Esophagus muscularis mucosa (tissue), 4 donors: ENCODE measurements around the gene GJA1. TPM values are rescaled to one million over a fixed set of nuclear protein-coding genes. Genes with fewer than 3 reads are reported as not detected.
"Not testable (repeated sequence)": the region's sequence is repeated elsewhere in the genome, so short reads cannot be mapped to it uniquely, and the experiment has no call there.

Experiments
- DNase-seq: peaks from one replicate; pipeline ENCODE4 v3.0.0-alpha.2; 2017; ENCODE audit errors: extremely low spot score
- H3K27ac ChIP-seq, 4 donors: fragments of 200-600 bp; sonication (generic); replicated peaks in 1 of 4; 1 replicate in 3 of 4; 2 replicates in 1 of 4; pipeline ENCODE4 v1.5.1; 2016 to 2019; ENCODE audit warnings: mild to moderate bottlenecking in 1 of 4
- H3K27me3 ChIP-seq, 4 donors: fragments of 200-600 bp; sonication (generic); one replicate each; pipeline versions ENCODE4 v1.5.1 to v1.6.0; 2016 to 2019
- H3K36me3 ChIP-seq, 4 donors: fragments of 200-600 bp; sonication (generic); one replicate each; pipeline ENCODE4 v1.5.1; 2016 to 2019
- H3K4me1 ChIP-seq, 4 donors: fragments of 200-600 bp; sonication (generic); one replicate each; pipeline ENCODE4 v1.5.1; 2016 to 2019
- H3K4me3 ChIP-seq, 4 donors: fragments of 200-600 bp; sonication (generic); 1 replicate in 2 of 4; 2 replicates in 2 of 4; pipeline ENCODE4 v1.5.1; 2016 to 2019; ENCODE audit warnings: mild to moderate bottlenecking in 4 of 4, moderate library complexity in 1 of 4
- H3K9me3 ChIP-seq, 4 donors: fragments of 200-600 bp; sonication (generic); 1 replicate in 3 of 4; 2 replicates in 1 of 4; pipeline ENCODE4 v1.5.1; 2016 to 2019
- EP300 ChIP-seq: sonication (generic); formaldehyde crosslinking; IDR thresholded peaks from one replicate; pipeline ENCODE4 v1.6.1; 2017; ENCODE audit warnings: antibody characterized with exemption
- POLR2A ChIP-seq: fragments of 450-650 bp; IDR thresholded peaks from one replicate; pipeline ENCODE4 v1.6.1; 2017; ENCODE audit warnings: antibody characterized with exemption, moderate library complexity, mild to moderate bottlenecking, low read depth
- POLR2AphosphoS5 ChIP-seq, 2 donors: sonication (generic); formaldehyde crosslinking; IDR thresholded peaks; one replicate each; pipeline ENCODE4 v1.6.1; 2017; ENCODE audit warnings: antibody characterized with exemption in 2 of 2
- WGBS: methylation state at CpG from one replicate; pipeline ENCODE4 v1.1.5; 2018; 5-methylcytosine and 5-hydroxymethylcytosine counted together
- intact Hi-C: fragments of 100-400 bp; cut with DNase I; formaldehyde crosslinking; loops from one replicate; pipeline ENCODE4 v1.15.1; 2023
- total RNA-seq, 4 donors: library from RNA; depleted of rRNA; stranded (reverse); fragments of >200 nt; gene quantifications; one replicate each; pipeline versions ENCODE4 v1.1.0 to v1.2.1, GENCODE V29; 2016
- TF ChIP-seq, protein P1 (sequence below), 3 experiments: fragments of 200-600 bp in 2 of 3; fragments of 450-650 bp in 1 of 3; sonication (generic) in 2 of 3; IDR thresholded peaks; one replicate each; pipeline ENCODE4 v1.5.1; 2017 to 2019; ENCODE audit warnings: antibody characterized with exemption in 3 of 3, mild to moderate bottlenecking in 2 of 3, moderate library complexity in 1 of 3

GJA1 gene
- total RNA-seq, 4 donors from 2014 or later, result 240 to 502 (median 375) TPM

DNA sequence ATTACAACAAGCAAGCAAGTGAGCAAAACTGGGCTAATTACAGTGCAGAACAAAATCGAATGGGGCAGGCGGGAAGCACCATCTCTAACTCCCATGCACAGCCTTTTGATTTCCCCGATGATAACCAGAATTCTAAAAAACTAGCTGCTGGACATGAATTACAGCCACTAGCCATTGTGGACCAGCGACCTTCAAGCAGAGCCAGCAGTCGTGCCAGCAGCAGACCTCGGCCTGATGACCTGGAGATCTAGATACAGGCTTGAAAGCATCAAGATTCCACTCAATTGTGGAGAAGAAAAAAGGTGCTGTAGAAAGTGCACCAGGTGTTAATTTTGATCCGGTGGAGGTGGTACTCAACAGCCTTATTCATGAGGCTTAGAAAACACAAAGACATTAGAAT is 12.3 kb downstream of the GJA1 start:
- intact Hi-C loops, DNase-seq, H3K9me3 ChIP-seq, H3K4me3 ChIP-seq, H3K27ac ChIP-seq, H3K27me3 ChIP-seq: not testable (repeated sequence)
- H3K4me1 ChIP-seq, result peaks cover 27 to 58% (median 49%) of the 10 kb centered on the region in 4 donors
- peak in 1 of 2 donors; percentile 7 for TF ChIP-seq POLR2AphosphoS5 (IDR thresholded peaks at IDR 0.05)
- H3K36me3 ChIP-seq, result peaks cover 17 to 54% (median 38%) of the 10 kb centered on the region in 4 donors
- 94% methylated on average over 6 of the region's 7 CpGs for WGBS

- peaks cover 17 to 54% (median 38%) of the 10 kb centered on the region in 4 donors for H3K36me3 ChIP-seq
- DNase-seq, intact Hi-C loops: not testable (repeated sequence)
Observed at GRCh38 chr6:121448528-121448927, 13.1 kb downstream of the GJA1 start.

GRCh38 chr6:121449331-121449730 is 13.9 kb downstream of the GJA1 start:
- no peak overlapping the region for H3K27ac ChIP-seq
- peaks cover 17 to 54% (median 38%) of the 10 kb centered on the region in 4 donors for H3K36me3 ChIP-seq
- TF ChIP-seq EP300 (no peak), POLR2A (no peak), POLR2AphosphoS5 (IDR thresholded peaks at IDR 0.05) (peak in 1 of 2 donors; percentile 20)
- TF ChIP-seq, protein P1, sequence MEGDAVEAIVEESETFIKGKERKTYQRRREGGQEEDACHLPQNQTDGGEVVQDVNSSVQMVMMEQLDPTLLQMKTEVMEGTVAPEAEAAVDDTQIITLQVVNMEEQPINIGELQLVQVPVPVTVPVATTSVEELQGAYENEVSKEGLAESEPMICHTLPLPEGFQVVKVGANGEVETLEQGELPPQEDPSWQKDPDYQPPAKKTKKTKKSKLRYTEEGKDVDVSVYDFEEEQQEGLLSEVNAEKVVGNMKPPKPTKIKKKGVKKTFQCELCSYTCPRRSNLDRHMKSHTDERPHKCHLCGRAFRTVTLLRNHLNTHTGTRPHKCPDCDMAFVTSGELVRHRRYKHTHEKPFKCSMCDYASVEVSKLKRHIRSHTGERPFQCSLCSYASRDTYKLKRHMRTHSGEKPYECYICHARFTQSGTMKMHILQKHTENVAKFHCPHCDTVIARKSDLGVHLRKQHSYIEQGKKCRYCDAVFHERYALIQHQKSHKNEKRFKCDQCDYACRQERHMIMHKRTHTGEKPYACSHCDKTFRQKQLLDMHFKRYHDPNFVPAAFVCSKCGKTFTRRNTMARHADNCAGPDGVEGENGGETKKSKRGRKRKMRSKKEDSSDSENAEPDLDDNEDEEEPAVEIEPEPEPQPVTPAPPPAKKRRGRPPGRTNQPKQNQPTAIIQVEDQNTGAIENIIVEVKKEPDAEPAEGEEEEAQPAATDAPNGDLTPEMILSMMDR (IDR thresholded peaks at IDR 0.05), result no peak
- WGBS, result 61% methylated on average over 1 of the region's 1 CpG
- no peak for DNase-seq
- H3K4me3 ChIP-seq, result no peak overlapping the region
- H3K4me1 ChIP-seq, result peaks cover 16 to 43% (median 33%) of the 10 kb centered on the region in 4 donors
- H3K9me3 ChIP-seq, result no peaks in the 10 kb centered on the region
- intact Hi-C loops, result no loop called here
- no peaks in the 10 kb centered on the region for H3K27me3 ChIP-seq

More at GRCh38 chr6:121448528-121448927, 13.1 kb downstream of the GJA1 start:
- not testable (repeated sequence) for H3K27me3 ChIP-seq, H3K27ac ChIP-seq, H3K9me3 ChIP-seq, H3K4me3 ChIP-seq
- WGBS, result 82% methylated on average over 2 of the region's 2 CpGs
- peaks cover 22 to 51% (median 41%) of the 10 kb centered on the region in 4 donors for H3K4me1 ChIP-seq

GRCh38 chr6:121450242-121450641 is 14.8 kb downstream of the GJA1 start:
- peaks cover 17 to 50% (median 38%) of the 10 kb centered on the region in 4 donors for H3K36me3 ChIP-seq
- no peak overlapping the region for H3K4me3 ChIP-seq
- DNase-seq, result no peak
- no peaks in the 10 kb centered on the region for H3K27me3 ChIP-seq
- H3K9me3 ChIP-seq, result no peaks in the 10 kb centered on the region
- intact Hi-C loops, result no loop called here
- 95% methylated on average over 11 of the region's 11 CpGs for WGBS
- no peak overlapping the region for H3K27ac ChIP-seq
- peaks cover 13 to 34% (median 25%) of the 10 kb centered on the region in 4 donors for H3K4me1 ChIP-seq
- TF ChIP-seq EP300 (no peak), POLR2AphosphoS5 (IDR thresholded peaks at IDR 0.05) (no peak), POLR2A (no peak)
- TF ChIP-seq, protein P1 (IDR thresholded peaks at IDR 0.05), result no peak

- no peak for DNase-seq
- H3K27ac ChIP-seq, result no peak overlapping the region
- no peaks in the 10 kb centered on the region for H3K9me3 ChIP-seq
- H3K27me3 ChIP-seq, result no peaks in the 10 kb centered on the region
- peaks cover 8 to 26% (median 16%) of the 10 kb centered on the region in 4 donors for H3K4me1 ChIP-seq
- peaks cover 17 to 44% (median 34%) of the 10 kb centered on the region in 4 donors for H3K36me3 ChIP-seq
- H3K4me3 ChIP-seq, result no peak overlapping the region
- intact Hi-C loops, result no loop called here
- TF ChIP-seq POLR2AphosphoS5 (IDR thresholded peaks at IDR 0.05), result no peak
Observed at GRCh38 chr6:121451250-121451649, 15.8 kb downstream of the GJA1 start.

GRCh38 chr6:121453191-121453590 is 17.7 kb downstream of the GJA1 start:
- TF ChIP-seq, protein P1 (IDR thresholded peaks at IDR 0.05), result no peak
- H3K9me3 ChIP-seq, result no peaks in the 10 kb centered on the region
- 89% methylated on average over 5 of the region's 5 CpGs for WGBS
- no peak overlapping the region for H3K4me3 ChIP-seq
- no peak for DNase-seq
- no peak overlapping the region for H3K27ac ChIP-seq
- intact Hi-C loops, result no loop called here
- no peaks in the 10 kb centered on the region for H3K27me3 ChIP-seq
- peaks cover 0 to 23% (median 17%) of the 10 kb centered on the region in 4 donors for H3K4me1 ChIP-seq
- H3K36me3 ChIP-seq, result peaks cover 0 to 24% (median 15%) of the 10 kb centered on the region in 4 donors
